Sigmoid colon (tissue), 7 donors: Measurements from ENCODE around the gene JMJD4. TPM values are rescaled to one million over a fixed set of nuclear protein-coding genes. Genes with fewer than 3 reads are reported as not detected.

Experiments used
- DNase-seq: peaks from one replicate; pipeline ENCODE4 v3.0.0-alpha.2; 2019
- H3K27ac ChIP-seq, 4 donors: fragments of 200-600 bp; sonication (generic); one replicate each; pipeline ENCODE4 v1.5.1; 2016 to 2019; ENCODE audit warnings: mild to moderate bottlenecking in 1 of 4
- H3K27me3 ChIP-seq, 3 donors: fragments of 200-600 bp; sonication (generic); one replicate each; pipeline ENCODE4 v1.5.1; 2019; ENCODE audit warnings: mild to moderate bottlenecking in 1 of 3
- H3K36me3 ChIP-seq, 4 donors: fragments of 200-600 bp; sonication (generic); one replicate each; pipeline ENCODE4 v1.5.1; 2016 to 2019
- H3K4me1 ChIP-seq, 4 donors: fragments of 200-600 bp; sonication (generic); one replicate each; pipeline ENCODE4 v1.5.1; 2017 to 2019
- H3K4me3 ChIP-seq, 4 donors: fragments of 200-600 bp; sonication (generic); one replicate each; pipeline ENCODE4 v1.5.1; 2017 to 2019; ENCODE audit warnings: mild to moderate bottlenecking in 2 of 4, moderate library complexity in 1 of 4
- H3K9me3 ChIP-seq, 4 donors: fragments of 200-600 bp in 3 of 4; sonication (generic) in 3 of 4; one replicate each; pipeline versions ENCODE4 v1.5.1 to v1.6.1; 2013 to 2019
- EP300 ChIP-seq, 4 donors: sonication (generic); formaldehyde crosslinking; IDR thresholded peaks; one replicate each; pipeline ENCODE4 v1.6.1; 2017; ENCODE audit warnings: antibody characterized with exemption in 4 of 4
- POLR2A ChIP-seq, 2 donors: fragments of 450-650 bp; IDR thresholded peaks; one replicate each; pipeline ENCODE4 v1.6.1; 2016; ENCODE audit warnings: antibody characterized with exemption in 2 of 2, mild to moderate bottlenecking in 2 of 2, moderate library complexity in 2 of 2
- POLR2AphosphoS5 ChIP-seq, 4 donors: sonication (generic); formaldehyde crosslinking; IDR thresholded peaks; one replicate each; pipeline ENCODE4 v1.6.1; 2017; ENCODE audit warnings: antibody characterized with exemption in 4 of 4
- WGBS, 2 donors: extraction: QIAGEN DNeasy Blood & Tissue Kit; methylation state at CpG; one replicate each; pipeline ENCODE4 v1.1.7; 2013; 5-methylcytosine and 5-hydroxymethylcytosine counted together
- intact Hi-C: fragments of 100-400 bp; cut with DNase I; formaldehyde crosslinking; loops from one replicate; pipeline ENCODE4 v1.15.1; 2023
- polyA plus RNA-seq, 3 donors: library from polyadenylated mRNA; stranded (reverse); fragments of 200-250 nt; gene quantifications; one replicate each; pipeline ENCODE4 v1.2.3, GENCODE V29; 2013
- total RNA-seq, 4 donors: library from RNA; depleted of rRNA; stranded (reverse); fragments of >200 nt; gene quantifications; one replicate each; pipeline ENCODE4 v1.1.0, GENCODE V29; 2016
- TF ChIP-seq, protein P1 (sequence below), 4 experiments: fragments of 450-650 bp in 3 of 4; fragments of 200-600 bp in 1 of 4; IDR thresholded peaks; one replicate each; pipeline ENCODE4 v1.5.1; 2016 to 2019; ENCODE audit warnings: antibody characterized with exemption in 4 of 4, mild to moderate bottlenecking in 3 of 4, moderate library complexity in 2 of 4
- donor health status: healthy with polysubstance abuse.
- donor health status: Bipolar disorder and iron deficiency.
- donor health status: healthy.

The JMJD4 gene
- total and polyA plus RNA-seq, 7 donors = 7.8 to 20.5 (median 13.8) TPM

DNA sequence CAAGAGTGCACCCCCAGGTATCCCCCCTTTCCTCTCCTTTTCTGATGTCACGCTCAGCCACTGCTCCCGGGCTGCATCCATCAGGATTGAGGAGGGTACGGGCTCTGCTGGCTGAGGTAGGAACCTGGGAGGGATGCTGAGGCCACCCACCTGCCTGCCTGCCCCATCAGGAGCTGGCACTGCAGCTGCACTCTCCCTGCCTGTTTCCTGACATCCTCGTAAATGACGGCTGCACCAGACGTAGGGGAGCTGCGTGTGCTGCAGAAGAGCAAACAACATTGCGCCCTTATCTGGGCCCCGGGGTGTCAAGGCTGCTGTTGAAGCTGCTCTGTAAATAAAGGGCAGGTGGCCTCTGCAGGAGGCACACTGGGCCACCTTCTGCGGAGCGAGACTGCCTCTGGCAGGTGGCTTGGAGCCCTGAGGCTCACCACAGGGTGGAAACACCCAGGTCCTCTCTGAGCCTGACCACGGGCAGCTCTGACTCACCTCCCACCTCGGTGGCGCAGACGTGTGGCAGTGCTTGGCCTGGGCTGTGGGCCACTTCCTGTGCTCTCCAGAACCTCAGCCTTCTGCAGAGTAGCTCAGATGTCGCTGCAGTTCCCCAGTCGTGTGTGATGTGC lies 31.0 kb upstream of the JMJD4 start:
- intact Hi-C loops = no loop called here
- no peak for DNase-seq
- Histone ChIP-seq H3K4me3 (no peak overlapping the region), H3K27me3 (no peaks in the 10 kb centered on the region), H3K27ac (no peak overlapping the region), H3K36me3 (peaks cover 12 to 39% (median 14%) of the 10 kb centered on the region in 4 donors), H3K4me1 (peaks cover 0 to 31% (median 25%) of the 10 kb centered on the region in 4 donors), H3K9me3 (no peaks in the 10 kb centered on the region)
- TF ChIP-seq POLR2AphosphoS5 (IDR thresholded peaks at IDR 0.05) (no peak), EP300 (IDR thresholded peaks at IDR 0.05) (no peak), POLR2A (IDR thresholded peaks at IDR 0.05) (no peak)
- TF ChIP-seq, protein P1, sequence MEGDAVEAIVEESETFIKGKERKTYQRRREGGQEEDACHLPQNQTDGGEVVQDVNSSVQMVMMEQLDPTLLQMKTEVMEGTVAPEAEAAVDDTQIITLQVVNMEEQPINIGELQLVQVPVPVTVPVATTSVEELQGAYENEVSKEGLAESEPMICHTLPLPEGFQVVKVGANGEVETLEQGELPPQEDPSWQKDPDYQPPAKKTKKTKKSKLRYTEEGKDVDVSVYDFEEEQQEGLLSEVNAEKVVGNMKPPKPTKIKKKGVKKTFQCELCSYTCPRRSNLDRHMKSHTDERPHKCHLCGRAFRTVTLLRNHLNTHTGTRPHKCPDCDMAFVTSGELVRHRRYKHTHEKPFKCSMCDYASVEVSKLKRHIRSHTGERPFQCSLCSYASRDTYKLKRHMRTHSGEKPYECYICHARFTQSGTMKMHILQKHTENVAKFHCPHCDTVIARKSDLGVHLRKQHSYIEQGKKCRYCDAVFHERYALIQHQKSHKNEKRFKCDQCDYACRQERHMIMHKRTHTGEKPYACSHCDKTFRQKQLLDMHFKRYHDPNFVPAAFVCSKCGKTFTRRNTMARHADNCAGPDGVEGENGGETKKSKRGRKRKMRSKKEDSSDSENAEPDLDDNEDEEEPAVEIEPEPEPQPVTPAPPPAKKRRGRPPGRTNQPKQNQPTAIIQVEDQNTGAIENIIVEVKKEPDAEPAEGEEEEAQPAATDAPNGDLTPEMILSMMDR (IDR thresholded peaks at IDR 0.05) = no peak
- 38 to 43% methylated on average over 17 of the region's 17 CpGs for WGBS, 2 donors

DNA sequence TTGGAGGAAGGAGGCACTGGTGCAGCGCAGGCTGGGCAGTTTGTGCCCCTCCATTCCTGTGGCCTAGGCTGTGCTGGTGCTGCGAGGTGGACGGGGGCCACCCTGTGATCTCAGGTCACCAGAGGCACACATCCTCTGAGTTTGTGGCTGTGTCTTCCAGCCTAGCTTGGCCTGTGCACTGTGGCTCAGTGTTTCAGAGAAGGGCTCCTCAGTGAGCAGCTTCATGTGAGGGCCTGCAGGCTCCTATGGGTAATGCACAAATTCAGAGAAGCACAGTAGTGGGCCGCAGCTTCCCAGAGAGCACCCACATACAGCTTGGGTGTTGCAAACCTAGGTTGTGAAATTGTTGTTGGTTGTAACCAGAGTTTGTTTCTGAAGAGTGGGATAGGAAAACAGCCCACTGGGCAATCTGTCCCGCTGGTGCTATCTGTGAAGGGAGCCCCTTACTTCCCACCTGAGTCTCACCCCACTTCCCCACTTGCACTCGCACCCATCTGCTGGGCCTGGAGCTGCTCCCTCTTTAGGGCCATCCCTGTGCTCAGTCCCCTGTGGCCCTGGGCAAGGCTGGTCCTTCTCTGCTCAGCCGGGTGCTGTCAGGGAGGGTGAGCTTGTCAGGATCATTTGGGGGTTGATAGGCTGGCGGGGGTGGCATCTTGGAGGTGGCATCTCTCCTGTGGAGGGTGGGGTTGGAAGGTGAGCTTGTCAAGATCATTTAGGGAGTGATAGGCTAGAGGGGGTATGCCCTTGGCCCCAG lies 30.3 kb upstream of the JMJD4 start:
- no peaks in the 10 kb centered on the region for H3K27me3 ChIP-seq
- H3K4me1 ChIP-seq = peaks cover 0 to 31% (median 26%) of the 10 kb centered on the region in 4 donors
- TF ChIP-seq POLR2AphosphoS5 (IDR thresholded peaks at IDR 0.05) (no peak), EP300 (IDR thresholded peaks at IDR 0.05) (no peak), POLR2A (IDR thresholded peaks at IDR 0.05) (no peak)
- TF ChIP-seq, protein P1 (IDR thresholded peaks at IDR 0.05) = no peak
- peaks cover 12 to 40% (median 14%) of the 10 kb centered on the region in 4 donors for H3K36me3 ChIP-seq
- no peak overlapping the region for H3K4me3 ChIP-seq
- H3K9me3 ChIP-seq = no peaks in the 10 kb centered on the region
- no peak overlapping the region for H3K27ac ChIP-seq
- no peak for DNase-seq
- WGBS, 2 donors = 92 to 95% methylated on average over 8 of the region's 8 CpGs
- intact Hi-C loops = no loop called here

DNA sequence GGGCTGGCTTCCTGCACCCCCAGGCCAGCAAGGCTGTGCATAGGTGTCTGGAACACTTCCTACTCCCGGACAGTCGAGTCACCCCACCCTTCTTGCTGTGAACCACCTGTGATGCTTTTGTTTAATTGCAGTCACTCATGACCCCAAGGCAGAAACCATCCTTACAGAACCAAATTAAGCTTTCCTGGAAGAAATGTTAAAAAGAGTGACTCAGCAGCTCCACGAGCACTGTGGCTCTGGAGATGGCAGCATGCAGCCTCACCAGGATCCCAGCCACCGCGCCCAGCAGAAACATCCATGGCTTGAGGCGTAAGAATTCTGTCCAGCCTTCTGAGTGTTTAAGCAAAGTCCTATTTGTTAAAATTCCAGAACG lies 28.9 kb upstream of the JMJD4 start:
- H3K27ac ChIP-seq = peak overlapping the region in 2 of 4 donors; percentile 83 to 89
- no peak for DNase-seq
- TF ChIP-seq EP300 (IDR thresholded peaks at IDR 0.05) = no peak
- TF ChIP-seq, protein P1 (IDR thresholded peaks at IDR 0.05) = no peak
- TF ChIP-seq POLR2A (IDR thresholded peaks at IDR 0.05) = no peak
- no peak for TF ChIP-seq POLR2AphosphoS5 (IDR thresholded peaks at IDR 0.05)
- H3K4me3 ChIP-seq = no peak overlapping the region
- H3K9me3 ChIP-seq = no peaks in the 10 kb centered on the region
- WGBS, 2 donors = 86 to 88% methylated on average over 7 of the region's 7 CpGs
- peaks cover 10 to 39% (median 12%) of the 10 kb centered on the region in 4 donors for H3K36me3 ChIP-seq
- intact Hi-C loops = loop anchor here (5.0 kb wide), 3 partner anchors 37 to 318 kb away; partner anchors contain the start of gene ARF1
- H3K27me3 ChIP-seq = no peaks in the 10 kb centered on the region
- peaks cover 0 to 43% (median 40%) of the 10 kb centered on the region in 4 donors for H3K4me1 ChIP-seq

DNA sequence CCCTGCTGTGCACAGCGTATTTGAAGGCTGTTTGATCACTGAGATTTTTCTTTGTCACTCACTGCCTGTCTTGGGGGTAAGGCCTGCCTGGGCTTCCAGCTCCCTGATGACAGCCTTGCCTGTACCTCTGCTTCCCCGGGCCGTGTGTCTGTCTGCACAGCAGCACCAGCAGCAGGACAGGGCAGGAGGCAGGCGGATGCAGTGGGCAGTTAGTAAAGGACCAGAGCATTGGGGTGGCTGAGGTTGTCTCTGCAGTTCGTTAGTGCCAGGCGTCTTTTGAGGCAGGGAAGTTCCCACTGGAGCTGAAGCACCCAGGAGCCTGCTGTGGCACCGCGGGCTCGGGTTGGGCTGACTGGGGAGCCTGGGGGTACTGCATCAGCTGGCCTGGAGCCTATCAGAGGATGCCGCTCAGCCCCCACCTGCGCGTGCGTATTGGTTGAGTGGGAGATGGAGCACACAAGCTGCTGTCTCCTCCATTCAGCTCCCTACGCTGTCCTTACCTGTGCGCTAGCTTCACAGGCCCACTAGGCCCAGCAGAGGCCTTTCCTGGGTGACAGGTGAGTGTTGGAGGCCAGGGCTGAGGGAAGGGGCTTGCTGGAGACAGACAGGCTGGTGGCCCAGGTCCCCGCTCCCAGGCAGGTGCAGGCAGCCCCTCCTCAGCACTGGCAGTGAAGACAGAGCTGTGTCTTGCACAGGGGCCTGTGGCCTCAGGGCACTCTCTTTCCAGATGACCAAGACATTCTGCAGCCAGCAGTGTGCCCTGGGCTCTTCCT lies 28.3 kb upstream of the JMJD4 start:
- intact Hi-C loops = loop anchor here (5.0 kb wide), 3 partner anchors 36 to 319 kb away; partner anchors contain the start of gene ARF1
- TF ChIP-seq, protein P1 (IDR thresholded peaks at IDR 0.05) = no peak
- TF ChIP-seq POLR2A (IDR thresholded peaks at IDR 0.05) (no peak), POLR2AphosphoS5 (IDR thresholded peaks at IDR 0.05) (no peak), EP300 (IDR thresholded peaks at IDR 0.05) (no peak)
- Histone ChIP-seq H3K9me3 (no peaks in the 10 kb centered on the region), H3K27me3 (no peaks in the 10 kb centered on the region), H3K27ac (peak overlapping the region in 3 of 4 donors; percentile 67 to 89 (median 83)), H3K4me3 (no peak overlapping the region), H3K4me1 (peaks cover 0 to 49% (median 45%) of the 10 kb centered on the region in 4 donors), H3K36me3 (peaks cover 8 to 34% (median 11%) of the 10 kb centered on the region in 4 donors)
- 95 to 97% methylated on average over 16 of the region's 16 CpGs for WGBS, 2 donors
- no peak for DNase-seq
